ENCODE results near the gene ICAM2.

DNA sequence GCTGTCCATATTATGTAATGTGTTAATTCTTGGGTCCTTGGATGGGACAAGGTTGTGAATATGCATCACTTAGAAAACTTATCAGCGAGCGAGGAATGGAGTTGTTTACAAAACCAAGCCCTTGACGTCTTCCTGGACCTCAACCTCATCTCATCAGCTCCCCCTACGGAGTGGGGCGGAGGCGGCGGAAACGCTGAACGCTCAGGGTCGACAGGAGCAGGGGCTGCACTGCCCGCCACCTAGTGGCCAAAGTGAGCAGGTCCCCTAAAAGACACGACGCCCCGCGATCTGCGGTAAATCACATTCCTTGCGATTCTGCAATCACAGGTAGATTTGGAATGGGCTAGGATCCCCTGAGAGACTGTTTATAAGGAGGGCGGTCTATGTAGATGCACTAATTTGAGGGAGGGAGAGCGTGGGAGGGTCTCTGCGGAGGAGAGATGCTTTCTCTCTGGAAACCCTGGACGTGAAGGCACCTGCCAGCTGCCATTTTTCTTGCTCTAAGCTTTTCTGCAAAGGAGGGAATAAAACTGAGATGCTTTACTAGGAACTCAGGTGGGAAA, 5.4 kb upstream of the ICAM2 start:
- TF ChIP-seq, protein P1, sequence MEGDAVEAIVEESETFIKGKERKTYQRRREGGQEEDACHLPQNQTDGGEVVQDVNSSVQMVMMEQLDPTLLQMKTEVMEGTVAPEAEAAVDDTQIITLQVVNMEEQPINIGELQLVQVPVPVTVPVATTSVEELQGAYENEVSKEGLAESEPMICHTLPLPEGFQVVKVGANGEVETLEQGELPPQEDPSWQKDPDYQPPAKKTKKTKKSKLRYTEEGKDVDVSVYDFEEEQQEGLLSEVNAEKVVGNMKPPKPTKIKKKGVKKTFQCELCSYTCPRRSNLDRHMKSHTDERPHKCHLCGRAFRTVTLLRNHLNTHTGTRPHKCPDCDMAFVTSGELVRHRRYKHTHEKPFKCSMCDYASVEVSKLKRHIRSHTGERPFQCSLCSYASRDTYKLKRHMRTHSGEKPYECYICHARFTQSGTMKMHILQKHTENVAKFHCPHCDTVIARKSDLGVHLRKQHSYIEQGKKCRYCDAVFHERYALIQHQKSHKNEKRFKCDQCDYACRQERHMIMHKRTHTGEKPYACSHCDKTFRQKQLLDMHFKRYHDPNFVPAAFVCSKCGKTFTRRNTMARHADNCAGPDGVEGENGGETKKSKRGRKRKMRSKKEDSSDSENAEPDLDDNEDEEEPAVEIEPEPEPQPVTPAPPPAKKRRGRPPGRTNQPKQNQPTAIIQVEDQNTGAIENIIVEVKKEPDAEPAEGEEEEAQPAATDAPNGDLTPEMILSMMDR (IDR thresholded peaks at IDR 0.05), result peak; percentile 77 to 91 (median 88)
- TF ChIP-seq POLR2A (IDR thresholded peaks at IDR 0.05), result no peak
- no peak for TF ChIP-seq EP300 (IDR thresholded peaks at IDR 0.05)

Data from tibial nerve (tissue), 4 donors.